ENCODE results near the gene NDUFC2.
"Not testable (repeated sequence)": the region's sequence is repeated elsewhere in the genome, so short reads cannot be mapped to it uniquely, and the experiment has no call there.

GRCh38 chr11:78041380-78041719 lies 38.3 kb downstream of the NDUFC2 start:
- not testable (repeated sequence) for TF ChIP-seq CTCF, POLR2A (IDR thresholded peaks at IDR 0.05)

Measured in gastroesophageal sphincter (tissue), 3 donors.